ENCODE results near the gene FIZ1. TPM values are rescaled to one million over a fixed set of nuclear protein-coding genes. Genes with fewer than 3 reads are reported as not detected.

Gene FIZ1, protein sequence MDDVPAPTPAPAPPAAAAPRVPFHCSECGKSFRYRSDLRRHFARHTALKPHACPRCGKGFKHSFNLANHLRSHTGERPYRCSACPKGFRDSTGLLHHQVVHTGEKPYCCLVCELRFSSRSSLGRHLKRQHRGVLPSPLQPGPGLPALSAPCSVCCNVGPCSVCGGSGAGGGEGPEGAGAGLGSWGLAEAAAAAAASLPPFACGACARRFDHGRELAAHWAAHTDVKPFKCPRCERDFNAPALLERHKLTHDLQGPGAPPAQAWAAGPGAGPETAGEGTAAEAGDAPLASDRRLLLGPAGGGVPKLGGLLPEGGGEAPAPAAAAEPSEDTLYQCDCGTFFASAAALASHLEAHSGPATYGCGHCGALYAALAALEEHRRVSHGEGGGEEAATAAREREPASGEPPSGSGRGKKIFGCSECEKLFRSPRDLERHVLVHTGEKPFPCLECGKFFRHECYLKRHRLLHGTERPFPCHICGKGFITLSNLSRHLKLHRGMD
- total RNA-seq (2022; extraction: Qiagen RNA extraction): 20.8 to 26.0 TPM (median 24.6 TPM) in 5 replicates

GRCh38 chr19:55599468-55599841 lies at the start of gene FIZ1:
TSS of gene FIZ1 (minus strand) at chr19:55599517. CDS start at chr19:55597865, 1,652 bp downstream.

GRCh38 chr19:55647732-55648584 lies 48.6 kb upstream of the FIZ1 start, which contains the start of gene CCDC106:
TSS of gene CCDC106 (plus strand) at chr19:55648212. CDS start at chr19:55649047, 835 bp downstream.

DNA sequence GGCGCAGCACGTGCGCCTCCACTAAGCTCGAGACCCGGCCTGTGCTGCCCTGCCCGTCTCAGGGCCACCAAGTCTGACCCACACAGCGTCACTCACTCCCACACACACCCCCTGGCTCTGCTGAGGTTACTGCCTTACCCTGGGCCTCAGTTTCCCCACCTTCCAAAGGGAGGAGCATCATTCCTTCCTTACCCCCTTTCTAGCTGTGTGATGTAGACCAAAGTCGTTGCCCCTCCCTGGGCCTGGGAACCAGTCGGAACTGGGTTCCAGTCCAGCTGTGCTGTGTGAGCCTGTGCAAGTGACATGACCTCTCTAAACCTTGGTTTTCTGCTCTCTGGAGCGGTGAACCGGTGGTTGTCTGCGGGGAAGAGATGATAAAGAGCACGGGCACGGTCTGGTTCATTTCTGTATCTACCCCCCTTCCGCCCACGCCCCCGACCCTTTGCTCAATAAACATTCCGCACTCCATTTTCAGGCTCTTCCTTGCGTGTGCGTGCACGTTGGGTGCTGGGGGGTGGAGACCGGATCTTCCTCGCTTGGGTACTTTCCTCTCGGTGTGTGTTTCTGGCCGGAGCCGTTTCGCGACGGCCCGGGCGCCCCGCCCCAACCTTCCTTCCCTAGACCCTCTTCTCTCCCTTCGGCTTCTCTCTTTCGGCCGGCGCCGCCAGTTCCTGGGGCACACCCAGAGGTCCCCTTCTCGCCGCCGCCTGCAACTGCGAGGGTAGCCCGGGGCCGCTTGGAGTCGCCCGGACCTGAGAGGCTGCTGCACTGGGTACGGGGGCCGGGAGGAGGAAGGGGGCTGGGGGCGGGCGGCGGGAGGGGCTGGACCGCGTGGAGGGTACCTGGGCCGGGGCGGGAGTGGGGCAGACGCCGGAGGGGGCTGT lies 43.9 kb upstream of the FIZ1 start, which contains the start of gene ZNF581:
ZNF581 (plus strand) TSS at position 647 of the 884 bp plus-strand sequence. CDS start 923 bp downstream, outside the sequence.

DNA sequence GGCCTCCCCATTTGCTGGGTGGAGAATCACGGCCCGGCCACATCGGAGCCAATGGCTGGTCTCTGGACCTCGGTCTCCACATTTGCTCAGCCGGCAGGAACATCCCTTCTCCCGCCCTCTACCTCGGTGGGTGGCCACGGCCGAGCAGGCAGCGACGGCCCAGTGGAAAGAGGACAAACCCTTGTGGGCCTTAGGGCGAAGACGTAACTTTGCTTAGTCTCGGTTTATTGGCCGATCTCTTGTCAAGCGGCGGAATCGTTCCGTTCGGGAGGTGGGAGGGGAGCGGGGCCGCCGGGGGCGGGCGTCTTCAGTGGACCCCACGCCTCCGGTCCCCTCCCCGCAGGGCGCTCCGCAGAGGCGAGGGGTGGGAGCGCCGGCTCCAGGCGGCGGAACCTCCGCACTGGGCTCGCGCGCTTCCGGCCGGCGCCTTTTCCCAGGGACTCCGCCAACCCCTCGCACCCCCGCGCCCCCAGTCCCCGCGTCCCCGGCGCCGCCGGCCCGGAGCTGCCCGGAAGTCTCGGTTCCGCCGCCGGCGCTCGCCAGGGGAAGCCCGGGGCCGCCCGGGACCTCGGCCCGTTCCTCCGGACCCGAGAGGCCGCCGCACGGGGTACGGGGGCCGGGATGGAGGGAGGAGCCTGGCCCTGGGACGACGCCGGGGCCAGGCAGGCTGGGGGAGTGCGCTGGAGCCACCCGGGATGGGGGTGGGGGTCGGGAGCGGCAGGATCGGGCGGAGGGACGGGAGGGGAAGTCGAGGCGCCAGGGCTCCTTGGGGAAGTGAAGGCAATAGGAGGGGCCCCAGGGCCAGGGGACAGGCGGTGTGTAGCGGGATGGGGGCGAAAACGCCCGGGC lies 41.5 kb upstream of the FIZ1 start, which contains the start of gene ZNF580:
ZNF580 (plus strand) TSS at position 426 of the 849 bp plus-strand sequence. CDS start 1,507 bp downstream, outside the sequence.

DNA sequence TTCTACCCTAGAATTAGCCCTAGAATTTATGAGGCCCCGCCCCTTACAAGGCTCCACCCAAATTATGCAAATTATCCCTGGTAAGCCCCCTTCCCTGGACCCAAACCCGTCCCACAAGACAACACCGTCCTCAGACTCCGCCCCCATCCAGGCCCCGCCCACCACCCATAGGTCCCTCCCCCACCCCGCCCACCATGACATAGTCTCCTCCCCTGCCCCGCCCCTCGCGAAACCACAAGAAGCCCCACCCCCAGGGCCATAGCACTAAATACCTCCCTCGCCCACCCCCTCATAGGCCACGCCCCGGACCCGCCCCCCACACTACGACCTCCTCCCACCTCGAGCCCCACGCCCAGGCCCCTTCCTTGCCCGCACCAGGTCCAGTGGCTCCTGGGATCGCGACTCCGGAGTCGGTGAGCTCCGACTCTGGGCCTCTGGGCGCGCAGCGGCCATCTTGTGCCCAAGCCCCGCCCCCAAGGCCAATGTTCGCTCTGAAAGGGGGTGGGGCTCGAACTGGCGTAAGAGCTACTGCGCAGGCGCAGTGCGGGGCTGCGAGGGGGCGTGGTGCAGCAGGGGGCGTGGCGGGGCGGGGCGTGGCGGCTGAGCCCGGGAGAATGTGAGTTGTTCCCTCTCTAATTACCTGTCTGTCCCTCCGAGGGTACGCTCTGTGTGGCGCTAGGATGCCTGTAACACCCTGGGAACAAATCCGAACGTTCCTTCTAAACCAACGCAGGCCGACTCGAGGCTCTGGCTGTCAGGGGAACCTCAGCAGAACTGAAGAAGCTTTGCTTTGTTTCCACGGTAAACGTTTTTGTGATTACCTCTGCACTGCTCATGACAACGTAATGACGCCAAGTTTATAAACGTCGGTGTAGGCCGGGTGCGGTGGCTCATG lies 25.0 kb upstream of the FIZ1 start, which contains the start of gene ZNF784:
ZNF784 (minus strand) TSS at position 458 of the 895 bp plus-strand sequence; CDS start at position 453, 5 bp downstream.

DNA sequence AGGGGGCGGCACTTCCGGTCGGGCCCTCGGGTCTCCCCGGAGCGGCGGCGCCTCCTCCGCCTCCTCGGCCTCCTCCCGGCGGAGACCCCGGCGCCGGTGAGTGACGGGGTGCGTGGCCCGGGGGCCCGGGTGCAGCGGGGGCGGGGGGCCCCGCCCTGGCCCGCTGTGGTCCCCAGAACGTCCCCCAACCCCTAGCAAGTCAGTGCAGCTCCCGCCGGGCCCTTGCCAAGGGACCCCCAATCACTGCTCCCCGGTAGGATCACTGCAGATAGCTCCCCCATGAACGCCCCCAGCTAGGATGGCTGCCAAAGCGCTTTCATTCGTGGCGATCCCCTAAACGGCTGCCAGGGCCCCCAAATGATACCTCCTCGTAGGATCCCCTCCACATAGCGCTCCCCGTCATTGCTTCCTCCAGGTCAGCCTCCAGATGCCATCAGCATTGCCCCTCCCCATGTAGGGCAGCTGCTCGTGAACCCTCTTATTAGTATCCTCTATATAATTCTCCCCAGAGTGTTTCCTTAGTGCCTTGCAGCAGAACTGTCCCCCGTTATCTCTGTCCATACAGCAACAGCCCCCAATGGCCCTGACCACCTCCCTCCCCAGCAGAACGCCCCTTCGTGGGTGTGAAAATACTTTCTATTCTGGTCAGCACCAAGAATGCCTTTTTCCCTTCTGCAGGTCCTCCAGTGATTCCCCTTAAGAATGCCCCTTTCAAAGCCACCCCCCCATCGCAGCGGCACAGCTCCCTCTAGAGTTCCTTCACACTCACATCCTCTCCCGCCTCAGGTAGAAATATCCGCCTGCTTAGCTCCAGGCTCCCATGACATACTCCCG lies 6.5 kb upstream of the FIZ1 start, which contains the start of gene ZNF865:
ZNF865 (plus strand) TSS at position 11 of the 834 bp plus-strand sequence. CDS start 7,972 bp downstream, outside the sequence.

GRCh38 chr19:55599842-55600661 lies 735 bp upstream of the FIZ1 start, which contains the start of gene ZNF524:
TSS of gene ZNF524 (plus strand) at chr19:55600288. CDS start at chr19:55602113, 1,825 bp downstream.

DNA sequence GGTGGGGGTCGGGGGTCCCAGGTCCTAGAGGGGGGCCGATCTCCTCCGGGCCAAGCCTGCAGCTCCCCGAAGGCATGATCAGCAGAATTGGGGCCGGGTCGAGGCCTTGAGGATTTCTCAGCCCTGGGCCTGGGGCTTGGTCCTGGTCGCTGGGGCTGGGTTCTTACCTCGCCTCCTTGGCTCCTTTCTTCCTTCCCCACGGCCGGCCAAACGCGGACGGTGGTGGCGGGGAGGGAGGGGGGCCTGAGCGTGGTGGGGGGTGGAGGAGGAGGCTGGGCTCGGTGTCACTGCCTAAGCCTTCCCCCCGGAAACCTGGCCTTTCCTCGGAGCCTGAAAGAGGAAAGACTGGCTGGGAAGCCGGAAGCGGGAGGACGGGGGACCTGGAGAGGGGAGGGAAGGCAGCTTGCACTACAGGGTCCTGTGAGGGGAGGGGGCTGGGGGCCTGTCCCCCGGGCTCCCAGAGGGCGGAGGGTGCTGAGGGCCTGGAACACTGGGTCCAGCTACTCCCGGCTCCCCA lies 18.6 kb downstream of the FIZ1 start, which contains the start of gene ZNF579:
ZNF579 (minus strand) TSS at position 221 of the 517 bp plus-strand sequence. CDS start 1,209 bp downstream, outside the sequence.

DNA sequence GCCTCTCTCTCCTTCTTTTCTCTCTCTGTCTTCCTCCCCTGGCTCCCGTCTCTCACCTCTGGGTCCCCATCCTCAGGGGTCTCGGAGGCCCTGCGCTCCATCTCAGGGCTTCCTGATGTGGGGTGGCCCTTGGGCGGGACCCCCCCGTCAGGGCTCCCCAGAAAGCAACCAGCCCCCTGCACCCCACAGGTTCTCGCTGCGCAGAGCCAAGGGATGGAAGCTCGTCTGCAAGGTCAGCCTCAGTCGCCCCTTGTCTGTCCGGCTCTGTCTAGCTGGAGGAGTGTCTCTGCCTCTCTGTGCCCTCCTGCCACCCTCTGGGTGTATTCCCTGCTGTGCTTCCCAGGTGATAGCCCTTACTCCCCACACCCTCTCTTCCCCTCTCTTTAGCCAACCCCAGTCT lies 53.9 kb downstream of the FIZ1 start, which contains the start of gene SBK3:
SBK3 (minus strand) TSS at position 101 of the 400 bp plus-strand sequence; CDS start at position 101, 0 bp downstream.

Other genes starting within 250 kb of the FIZ1 start
- 0.61 to 1.1 TPM (median 0.83 TPM) in 5 replicates for gene COX6B2, start 244.8 kb downstream of the FIZ1 start, total RNA-seq (2022; extraction: Qiagen RNA extraction)
- 0.03 to 0.14 TPM (median 0.12 TPM) in 5 replicates for gene GARIN5B, start 236.3 kb downstream of the FIZ1 start, total RNA-seq (2022; extraction: Qiagen RNA extraction)
- gene IL11, start 229.1 kb downstream of the FIZ1 start, total RNA-seq (2022; extraction: Qiagen RNA extraction): 9.6 to 11.2 TPM (median 10.5 TPM) in 5 replicates
- 0.93 to 2.2 TPM (median 1.3 TPM) in 5 replicates for gene TMEM190, start 222.7 kb downstream of the FIZ1 start, total RNA-seq (2022; extraction: Qiagen RNA extraction)
- 2.0 to 9.6 TPM (median 7.8 TPM) in 5 replicates for gene TMEM238, start 215.2 kb downstream of the FIZ1 start, total RNA-seq (2022; extraction: Qiagen RNA extraction)
- gene RPL28, start 213.6 kb downstream of the FIZ1 start, total RNA-seq (2022; extraction: Qiagen RNA extraction): 2,614 to 2,914 TPM (median 2,802 TPM) in 5 replicates
- gene UBE2S, start 191.7 kb downstream of the FIZ1 start, total RNA-seq (2022; extraction: Qiagen RNA extraction): 270 to 454 TPM (median 404 TPM) in 5 replicates
- gene SHISA7, start 156.2 kb downstream of the FIZ1 start, total RNA-seq (2022; extraction: Qiagen RNA extraction): 0.01 TPM in 1 of 5 replicates, not detected in the others
- gene ISOC2, start 137.9 kb downstream of the FIZ1 start, total RNA-seq (2022; extraction: Qiagen RNA extraction): 55.5 to 66.5 TPM (median 58.3 TPM) in 5 replicates
- not detected in 5 replicates for gene C19orf85, start 134.8 kb downstream of the FIZ1 start, total RNA-seq (2022; extraction: Qiagen RNA extraction)
- gene ZNF628, start 122.9 kb downstream of the FIZ1 start, total RNA-seq (2022; extraction: Qiagen RNA extraction): 5.1 to 10.1 TPM (median 7.8 TPM) in 5 replicates
- 36.7 to 57.2 TPM (median 56.0 TPM) in 5 replicates for gene NAT14, start 114.3 kb downstream of the FIZ1 start, total RNA-seq (2022; extraction: Qiagen RNA extraction)
- 0.40 to 0.99 TPM (median 0.66 TPM) in 5 replicates for gene SSC5D, start 111.1 kb downstream of the FIZ1 start, total RNA-seq (2022; extraction: Qiagen RNA extraction)
- 1.5 to 2.4 TPM (median 1.9 TPM) in 5 replicates for gene SBK2, start 62.4 kb downstream of the FIZ1 start, total RNA-seq (2022; extraction: Qiagen RNA extraction)
- 1.9 to 2.2 TPM (median 2.1 TPM) in 5 replicates for gene SBK3, start 54.0 kb downstream of the FIZ1 start, total RNA-seq (2022; extraction: Qiagen RNA extraction)
- gene ZNF579, start 18.7 kb downstream of the FIZ1 start, total RNA-seq (2022; extraction: Qiagen RNA extraction): 20.8 to 35.0 TPM (median 33.5 TPM) in 5 replicates
- gene ZNF524, start 771 bp upstream of the FIZ1 start, total RNA-seq (2022; extraction: Qiagen RNA extraction): 13.9 to 20.0 TPM (median 17.7 TPM) in 5 replicates
- 7.1 to 12.5 TPM (median 12.2 TPM) in 5 replicates for gene ZNF865, start 6.1 kb upstream of the FIZ1 start, total RNA-seq (2022; extraction: Qiagen RNA extraction)
- gene ZNF784, start 25.0 kb upstream of the FIZ1 start, total RNA-seq (2022; extraction: Qiagen RNA extraction): 4.4 to 6.8 TPM (median 6.4 TPM) in 5 replicates
- 26.5 to 56.4 TPM (median 52.5 TPM) in 5 replicates for gene ZNF580, start 41.5 kb upstream of the FIZ1 start, total RNA-seq (2022; extraction: Qiagen RNA extraction)
- 40.1 to 50.7 TPM (median 47.5 TPM) in 5 replicates for gene ZNF581, start 44.1 kb upstream of the FIZ1 start, total RNA-seq (2022; extraction: Qiagen RNA extraction)
- gene CCDC106, start 48.7 kb upstream of the FIZ1 start, total RNA-seq (2022; extraction: Qiagen RNA extraction): 15.2 to 19.4 TPM (median 16.9 TPM) in 5 replicates
- 269 to 309 TPM (median 285 TPM) in 5 replicates for gene U2AF2, start 55.5 kb upstream of the FIZ1 start, total RNA-seq (2022; extraction: Qiagen RNA extraction)
- 135 to 218 TPM (median 203 TPM) in 5 replicates for gene EPN1, start 75.7 kb upstream of the FIZ1 start, total RNA-seq (2022; extraction: Qiagen RNA extraction)
- not detected in 5 replicates for gene NLRP9, start 138.9 kb upstream of the FIZ1 start, total RNA-seq (2022; extraction: Qiagen RNA extraction)
- gene RFPL4A, start 159.6 kb upstream of the FIZ1 start, total RNA-seq (2022; extraction: Qiagen RNA extraction): 0.48 to 1.1 TPM (median 0.80 TPM) in 5 replicates
- 0.10 to 0.29 TPM (median 0.14 TPM) in 4 of 5 replicates, not detected in the other for gene RFPL4AL1, start 169.6 kb upstream of the FIZ1 start, total RNA-seq (2022; extraction: Qiagen RNA extraction)
- 0.01 to 0.03 TPM (median 0.03 TPM) in 4 of 5 replicates, not detected in the other for gene NLRP11, start 232.5 kb upstream of the FIZ1 start, total RNA-seq (2022; extraction: Qiagen RNA extraction)
- gene NLRP4, start 237.0 kb upstream of the FIZ1 start, total RNA-seq (2022; extraction: Qiagen RNA extraction): 0.02 TPM in 1 of 5 replicates, not detected in the others

Data from A549 treated with AZD2906 at 1 μM for 4 hours (cell line).